ENCODE results near the gene MT1G.

Gene MT1G

DNA sequence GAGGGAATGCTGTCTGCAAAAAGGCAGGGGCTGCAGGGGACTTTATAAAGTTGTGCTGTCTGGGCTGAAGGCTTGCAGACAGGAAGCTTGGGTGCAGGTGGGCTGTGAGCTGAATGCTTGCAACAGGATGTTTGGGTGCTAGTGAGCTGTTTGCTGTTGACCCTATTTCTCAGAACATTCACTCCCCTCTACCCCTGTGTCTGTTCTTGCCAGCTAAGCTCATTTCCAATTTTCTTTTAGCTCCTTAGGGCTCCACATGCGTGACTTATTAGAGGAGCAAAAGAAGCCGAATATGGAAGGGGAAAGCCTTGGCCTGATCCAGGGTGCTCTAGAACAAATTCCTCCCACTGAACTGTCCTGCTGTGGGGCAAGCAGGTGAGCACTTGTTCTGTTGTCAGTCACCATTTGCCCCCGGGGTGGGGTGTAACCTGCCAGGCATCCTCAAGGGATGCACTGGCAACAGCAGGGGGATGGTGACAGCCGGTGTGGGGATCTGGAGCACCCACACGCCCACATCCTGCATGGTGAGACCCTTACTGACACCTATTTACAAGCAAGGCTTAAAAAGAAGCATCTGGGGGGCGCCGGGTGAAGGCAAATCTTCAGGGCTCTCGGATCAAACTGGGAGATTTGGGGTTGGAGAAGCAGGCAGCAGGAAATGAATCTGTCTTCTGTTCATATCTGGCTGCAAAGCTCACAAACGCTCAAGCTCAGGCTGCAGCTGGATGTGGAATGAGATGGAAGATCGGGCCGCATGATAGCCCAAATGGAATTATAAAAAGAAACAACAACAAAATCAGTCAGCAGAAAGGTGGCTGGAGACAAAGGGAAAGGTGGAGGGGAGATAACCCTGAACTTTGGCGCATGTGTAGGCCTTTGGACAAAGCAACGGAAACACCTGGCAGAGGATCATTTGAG is 40.9 kb upstream of the MT1G start:
- no peaks in the 10 kb centered on the region for H3K4me1 ChIP-seq (ENCODE audit: control insufficient read depth, insufficient read depth, low read length)
- H3K27ac ChIP-seq (ENCODE audit: extremely low read depth, low read depth, low read length), result no peak overlapping the region
- CTCF ChIA-PET, result interaction anchor here (0.6 to 2.0 kb wide), 4 partner anchors 132 to 346 kb away, joined by 3 to 6 read pairs (median 3); no protein-coding TSS in a partner anchor
- H3K4me3 ChIP-seq (ENCODE audit: low read depth, low read length), result no peak overlapping the region
- H3K9me3 ChIP-seq (ENCODE audit: control insufficient read depth, insufficient read depth, low read depth, low read length), result no peaks in the 10 kb centered on the region
- no peaks in the 10 kb centered on the region for H3K36me3 ChIP-seq (ENCODE audit: control insufficient read depth in 2 of 2, insufficient read depth in 1 of 2, low read length in 2 of 2)
- no peak for TF ChIP-seq ZNF239 (tag by site-specific recombination; IDR thresholded peaks at IDR 0.05)
- TF ChIP-seq GLIS1 (tag by site-specific recombination; IDR thresholded peaks at IDR 0.05), result no peak
- TF ChIP-seq, protein P1, sequence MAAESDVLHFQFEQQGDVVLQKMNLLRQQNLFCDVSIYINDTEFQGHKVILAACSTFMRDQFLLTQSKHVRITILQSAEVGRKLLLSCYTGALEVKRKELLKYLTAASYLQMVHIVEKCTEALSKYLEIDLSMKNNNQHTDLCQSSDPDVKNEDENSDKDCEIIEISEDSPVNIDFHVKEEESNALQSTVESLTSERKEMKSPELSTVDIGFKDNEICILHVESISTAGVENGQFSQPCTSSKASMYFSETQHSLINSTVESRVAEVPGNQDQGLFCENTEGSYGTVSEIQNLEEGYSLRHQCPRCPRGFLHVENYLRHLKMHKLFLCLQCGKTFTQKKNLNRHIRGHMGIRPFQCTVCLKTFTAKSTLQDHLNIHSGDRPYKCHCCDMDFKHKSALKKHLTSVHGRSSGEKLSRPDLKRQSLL (tag by site-specific recombination; IDR thresholded peaks at IDR 0.05), result no peak
- TF ChIP-seq ZNF521 (tag by site-specific recombination; IDR thresholded peaks at IDR 0.05), result no peak
- TF ChIP-seq ZNF501 (tag by site-specific recombination; IDR thresholded peaks at IDR 0.05), result no peak
- no peak for TF ChIP-seq OVOL3 (tag by site-specific recombination; IDR thresholded peaks at IDR 0.05)
- TF ChIP-seq, protein P2, sequence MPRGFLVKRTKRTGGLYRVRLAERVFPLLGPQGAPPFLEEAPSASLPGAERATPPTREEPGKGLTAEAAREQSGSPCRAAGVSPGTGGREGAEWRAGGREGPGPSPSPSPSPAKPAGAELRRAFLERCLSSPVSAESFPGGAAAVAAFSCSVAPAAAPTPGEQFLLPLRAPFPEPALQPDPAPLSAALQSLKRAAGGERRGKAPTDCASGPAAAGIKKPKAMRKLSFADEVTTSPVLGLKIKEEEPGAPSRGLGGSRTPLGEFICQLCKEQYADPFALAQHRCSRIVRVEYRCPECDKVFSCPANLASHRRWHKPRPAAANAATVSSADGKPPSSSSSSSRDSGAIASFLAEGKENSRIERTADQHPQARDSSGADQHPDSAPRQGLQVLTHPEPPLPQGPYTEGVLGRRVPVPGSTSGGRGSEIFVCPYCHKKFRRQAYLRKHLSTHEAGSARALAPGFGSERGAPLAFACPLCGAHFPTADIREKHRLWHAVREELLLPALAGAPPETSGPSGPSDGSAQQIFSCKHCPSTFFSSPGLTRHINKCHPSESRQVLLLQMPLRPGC (tag by site-specific recombination; IDR thresholded peaks at IDR 0.05), result no peak
- TF ChIP-seq ZNF76 (tag by site-specific recombination; IDR thresholded peaks at IDR 0.05; ENCODE audit: borderline replicate concordance, low read depth), result no peak
- no peak for TF ChIP-seq ZNF223 (tag by site-specific recombination; IDR thresholded peaks at IDR 0.05)
- no peak for TF ChIP-seq ZNF37A (tag by site-specific recombination; IDR thresholded peaks at IDR 0.05)
- TF ChIP-seq, protein P3, sequence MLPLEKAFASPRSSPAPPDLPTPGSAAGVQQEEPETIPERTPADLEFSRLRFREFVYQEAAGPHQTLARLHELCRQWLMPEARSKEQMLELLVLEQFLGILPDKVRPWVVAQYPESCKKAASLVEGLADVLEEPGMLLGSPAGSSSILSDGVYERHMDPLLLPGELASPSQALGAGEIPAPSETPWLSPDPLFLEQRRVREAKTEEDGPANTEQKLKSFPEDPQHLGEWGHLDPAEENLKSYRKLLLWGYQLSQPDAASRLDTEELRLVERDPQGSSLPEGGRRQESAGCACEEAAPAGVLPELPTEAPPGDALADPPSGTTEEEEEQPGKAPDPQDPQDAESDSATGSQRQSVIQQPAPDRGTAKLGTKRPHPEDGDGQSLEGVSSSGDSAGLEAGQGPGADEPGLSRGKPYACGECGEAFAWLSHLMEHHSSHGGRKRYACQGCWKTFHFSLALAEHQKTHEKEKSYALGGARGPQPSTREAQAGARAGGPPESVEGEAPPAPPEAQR (tag by site-specific recombination; IDR thresholded peaks at IDR 0.05), result no peak
- no peak for TF ChIP-seq PRDM1 (tag by site-specific recombination; IDR thresholded peaks at IDR 0.05)
- no peak for TF ChIP-seq ZNF561 (tag by site-specific recombination; IDR thresholded peaks at IDR 0.05; ENCODE audit: borderline replicate concordance)
- TF ChIP-seq ZNF629 (tag by site-specific recombination; IDR thresholded peaks at IDR 0.05), result no peak
- TF ChIP-seq ZNF423 (tag by site-specific recombination; IDR thresholded peaks at IDR 0.05), result no peak
- TF ChIP-seq, protein P4, sequence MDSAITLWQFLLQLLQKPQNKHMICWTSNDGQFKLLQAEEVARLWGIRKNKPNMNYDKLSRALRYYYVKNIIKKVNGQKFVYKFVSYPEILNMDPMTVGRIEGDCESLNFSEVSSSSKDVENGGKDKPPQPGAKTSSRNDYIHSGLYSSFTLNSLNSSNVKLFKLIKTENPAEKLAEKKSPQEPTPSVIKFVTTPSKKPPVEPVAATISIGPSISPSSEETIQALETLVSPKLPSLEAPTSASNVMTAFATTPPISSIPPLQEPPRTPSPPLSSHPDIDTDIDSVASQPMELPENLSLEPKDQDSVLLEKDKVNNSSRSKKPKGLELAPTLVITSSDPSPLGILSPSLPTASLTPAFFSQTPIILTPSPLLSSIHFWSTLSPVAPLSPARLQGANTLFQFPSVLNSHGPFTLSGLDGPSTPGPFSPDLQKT (IDR thresholded peaks at IDR 0.05; ENCODE audit: borderline replicate concordance, low read depth, low read length), result no peak
- TF ChIP-seq ZNF610 (tag by site-specific recombination; IDR thresholded peaks at IDR 0.05; ENCODE audit: borderline replicate concordance), result no peak
- no peak for TF ChIP-seq ZNF701 (tag by site-specific recombination; IDR thresholded peaks at IDR 0.05)
- TF ChIP-seq, protein P5, sequence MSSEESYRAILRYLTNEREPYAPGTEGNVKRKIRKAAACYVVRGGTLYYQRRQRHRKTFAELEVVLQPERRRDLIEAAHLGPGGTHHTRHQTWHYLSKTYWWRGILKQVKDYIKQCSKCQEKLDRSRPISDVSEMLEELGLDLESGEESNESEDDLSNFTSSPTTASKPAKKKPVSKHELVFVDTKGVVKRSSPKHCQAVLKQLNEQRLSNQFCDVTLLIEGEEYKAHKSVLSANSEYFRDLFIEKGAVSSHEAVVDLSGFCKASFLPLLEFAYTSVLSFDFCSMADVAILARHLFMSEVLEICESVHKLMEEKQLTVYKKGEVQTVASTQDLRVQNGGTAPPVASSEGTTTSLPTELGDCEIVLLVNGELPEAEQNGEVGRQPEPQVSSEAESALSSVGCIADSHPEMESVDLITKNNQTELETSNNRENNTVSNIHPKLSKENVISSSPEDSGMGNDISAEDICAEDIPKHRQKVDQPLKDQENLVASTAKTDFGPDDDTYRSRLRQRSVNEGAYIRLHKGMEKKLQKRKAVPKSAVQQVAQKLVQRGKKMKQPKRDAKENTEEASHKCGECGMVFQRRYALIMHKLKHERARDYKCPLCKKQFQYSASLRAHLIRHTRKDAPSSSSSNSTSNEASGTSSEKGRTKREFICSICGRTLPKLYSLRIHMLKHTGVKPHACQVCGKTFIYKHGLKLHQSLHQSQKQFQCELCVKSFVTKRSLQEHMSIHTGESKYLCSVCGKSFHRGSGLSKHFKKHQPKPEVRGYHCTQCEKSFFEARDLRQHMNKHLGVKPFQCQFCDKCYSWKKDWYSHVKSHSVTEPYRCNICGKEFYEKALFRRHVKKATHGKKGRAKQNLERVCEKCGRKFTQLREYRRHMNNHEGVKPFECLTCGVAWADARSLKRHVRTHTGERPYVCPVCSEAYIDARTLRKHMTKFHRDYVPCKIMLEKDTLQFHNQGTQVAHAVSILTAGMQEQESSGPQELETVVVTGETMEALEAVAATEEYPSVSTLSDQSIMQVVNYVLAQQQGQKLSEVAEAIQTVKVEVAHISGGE (tag by site-specific recombination; conservative IDR thresholded peaks at IDR 0.05; ENCODE audit: low read depth), result no peak
- POLR2A ChIA-PET, result no interaction called here
